ENCODE measurements around the gene MSH2.
"Not testable (repeated sequence)": the region's sequence is repeated elsewhere in the genome, so short reads cannot be mapped to it uniquely, and the experiment has no call there.

Gene MSH2

GRCh38 chr2:47402805-47403608 lies at the start of gene MSH2:
Gene MSH2 (plus strand): TSS chr2:47403156. CDS start chr2:47403192, 36 bp downstream.
- peaks cover 13% of the 10 kb centered on the region for H3K4me1 ChIP-seq (ENCODE audit: control insufficient read depth, insufficient read depth, low read length)
- H3K9ac ChIP-seq (ENCODE audit: low read length in 2 of 2), result peak within 1 kb of the TSS; percentile 57 to 64
- peak within 1 kb of the TSS; percentile 18 for H3K27ac ChIP-seq (ENCODE audit: low read length)
- H3K27me3 ChIP-seq (ENCODE audit: control insufficient read depth in 1 of 2, insufficient read depth in 2 of 2, low read length in 2 of 2), result no peaks in the 10 kb centered on the region
- H3K36me3 ChIP-seq (ENCODE audit: control insufficient read depth in 2 of 2, insufficient read depth in 2 of 2, low read length in 2 of 2), result no peaks in the 10 kb centered on the region
- H3K9me3 ChIP-seq (ENCODE audit: control insufficient read depth in 2 of 2, low read length in 2 of 2), result no peaks in the 10 kb centered on the region
- peak within 1 kb of the TSS; percentile 75 to 95 for H3K4me3 ChIP-seq (ENCODE audit: low read length in 2 of 2)

GRCh38 chr2:47354013-47354847 lies 48.7 kb upstream of the MSH2 start:
- Histone ChIP-seq H3K4me1 (ENCODE audit: control insufficient read depth, insufficient read depth, low read length) (peaks cover 10% of the 10 kb centered on the region), H3K4me3 (ENCODE audit: low read length in 2 of 2) (no peak overlapping the region), H3K27me3 (ENCODE audit: control insufficient read depth in 1 of 2, insufficient read depth in 2 of 2, low read length in 2 of 2) (no peaks in the 10 kb centered on the region), H3K9ac (ENCODE audit: low read length in 2 of 2) (no peak overlapping the region), H3K27ac (ENCODE audit: low read length) (no peak overlapping the region), H3K9me3 (ENCODE audit: control insufficient read depth in 2 of 2, low read length in 2 of 2) (no peaks in the 10 kb centered on the region), H3K36me3 (ENCODE audit: control insufficient read depth in 2 of 2, insufficient read depth in 2 of 2, low read length in 2 of 2) (no peaks in the 10 kb centered on the region)

GRCh38 chr2:47354848-47355204 lies 48.1 kb upstream of the MSH2 start:
- no peaks in the 10 kb centered on the region for H3K9me3 ChIP-seq (ENCODE audit: control insufficient read depth in 2 of 2, low read length in 2 of 2)
- peaks cover 10% of the 10 kb centered on the region for H3K4me1 ChIP-seq (ENCODE audit: control insufficient read depth, insufficient read depth, low read length)
- H3K9ac ChIP-seq (ENCODE audit: low read length in 2 of 2), result no peak overlapping the region
- H3K4me3 ChIP-seq (ENCODE audit: low read length in 2 of 2), result no peak overlapping the region
- H3K27me3 ChIP-seq (ENCODE audit: control insufficient read depth in 1 of 2, insufficient read depth in 2 of 2, low read length in 2 of 2), result no peaks in the 10 kb centered on the region
- no peak overlapping the region for H3K27ac ChIP-seq (ENCODE audit: low read length)
- H3K36me3 ChIP-seq (ENCODE audit: control insufficient read depth in 2 of 2, insufficient read depth in 2 of 2, low read length in 2 of 2), result no peaks in the 10 kb centered on the region

GRCh38 chr2:47357483-47357882 lies 45.5 kb upstream of the MSH2 start:
- H3K4me3 ChIP-seq (ENCODE audit: low read length in 2 of 2), result peak overlapping the region; percentile 17 to 50
- peaks cover 9% of the 10 kb centered on the region for H3K4me1 ChIP-seq (ENCODE audit: control insufficient read depth, insufficient read depth, low read length)
- no peaks in the 10 kb centered on the region for H3K27me3 ChIP-seq (ENCODE audit: control insufficient read depth in 1 of 2, insufficient read depth in 2 of 2, low read length in 2 of 2)
- no peaks in the 10 kb centered on the region for H3K36me3 ChIP-seq (ENCODE audit: control insufficient read depth in 2 of 2, insufficient read depth in 2 of 2, low read length in 2 of 2)
- peak overlapping the region in 1 of 2 donors; percentile 10 for H3K9ac ChIP-seq (ENCODE audit: low read length in 2 of 2)
- no peaks in the 10 kb centered on the region for H3K9me3 ChIP-seq (ENCODE audit: control insufficient read depth in 2 of 2, low read length in 2 of 2)
- peak overlapping the region; percentile 42 for H3K27ac ChIP-seq (ENCODE audit: low read length)

GRCh38 chr2:47359375-47359868 lies 43.5 kb upstream of the MSH2 start:
- no peak overlapping the region for H3K4me3 ChIP-seq (ENCODE audit: low read length in 2 of 2)
- no peaks in the 10 kb centered on the region for H3K9me3 ChIP-seq (ENCODE audit: control insufficient read depth in 2 of 2, low read length in 2 of 2)
- no peak overlapping the region for H3K27ac ChIP-seq (ENCODE audit: low read length)
- no peak overlapping the region for H3K9ac ChIP-seq (ENCODE audit: low read length in 2 of 2)
- H3K4me1 ChIP-seq (ENCODE audit: control insufficient read depth, insufficient read depth, low read length), result peaks cover 9% of the 10 kb centered on the region
- no peaks in the 10 kb centered on the region for H3K36me3 ChIP-seq (ENCODE audit: control insufficient read depth in 2 of 2, insufficient read depth in 2 of 2, low read length in 2 of 2)
- H3K27me3 ChIP-seq (ENCODE audit: control insufficient read depth in 1 of 2, insufficient read depth in 2 of 2, low read length in 2 of 2), result no peaks in the 10 kb centered on the region

- H3K27me3 ChIP-seq (ENCODE audit: control insufficient read depth in 1 of 2, insufficient read depth in 2 of 2, low read length in 2 of 2), result no peaks in the 10 kb centered on the region
Measured at GRCh38 chr2:47360283-47360682, 42.7 kb upstream of the MSH2 start.

GRCh38 chr2:47360927-47361326 lies 42.0 kb upstream of the MSH2 start:
- H3K9ac ChIP-seq (ENCODE audit: low read length in 2 of 2), result no peak overlapping the region

More at GRCh38 chr2:47360283-47360682, 42.7 kb upstream of the MSH2 start:
- Histone ChIP-seq H3K4me1 (ENCODE audit: control insufficient read depth, insufficient read depth, low read length) (peaks cover 9% of the 10 kb centered on the region), H3K9me3 (ENCODE audit: control insufficient read depth in 2 of 2, low read length in 2 of 2) (no peaks in the 10 kb centered on the region), H3K27ac (ENCODE audit: low read length) (no peak overlapping the region), H3K36me3 (ENCODE audit: control insufficient read depth in 2 of 2, insufficient read depth in 2 of 2, low read length in 2 of 2) (no peaks in the 10 kb centered on the region), H3K9ac (ENCODE audit: low read length in 2 of 2) (no peak overlapping the region), H3K4me3 (ENCODE audit: low read length in 2 of 2) (no peak overlapping the region)

GRCh38 chr2:47361505-47362229 lies 41.3 kb upstream of the MSH2 start:
- not testable (repeated sequence) for H3K4me1 ChIP-seq (ENCODE audit: control insufficient read depth, insufficient read depth, low read length); H3K27ac ChIP-seq (ENCODE audit: low read length); H3K36me3 ChIP-seq (ENCODE audit: control insufficient read depth in 2 of 2, insufficient read depth in 2 of 2, low read length in 2 of 2); H3K9ac ChIP-seq (ENCODE audit: low read length in 2 of 2); H3K27me3 ChIP-seq (ENCODE audit: control insufficient read depth in 1 of 2, insufficient read depth in 2 of 2, low read length in 2 of 2); H3K9me3 ChIP-seq (ENCODE audit: control insufficient read depth in 2 of 2, low read length in 2 of 2); H3K4me3 ChIP-seq (ENCODE audit: low read length in 2 of 2)

More at GRCh38 chr2:47360927-47361326, 42.0 kb upstream of the MSH2 start:
- H3K4me1 ChIP-seq (ENCODE audit: control insufficient read depth, insufficient read depth, low read length), result peaks cover 9% of the 10 kb centered on the region
- H3K27me3 ChIP-seq (ENCODE audit: control insufficient read depth in 1 of 2, insufficient read depth in 2 of 2, low read length in 2 of 2), result no peaks in the 10 kb centered on the region
- H3K27ac ChIP-seq (ENCODE audit: low read length), result no peak overlapping the region
- no peaks in the 10 kb centered on the region for H3K36me3 ChIP-seq (ENCODE audit: control insufficient read depth in 2 of 2, insufficient read depth in 2 of 2, low read length in 2 of 2)
- H3K4me3 ChIP-seq (ENCODE audit: low read length in 2 of 2), result no peak overlapping the region
- no peaks in the 10 kb centered on the region for H3K9me3 ChIP-seq (ENCODE audit: control insufficient read depth in 2 of 2, low read length in 2 of 2)

GRCh38 chr2:47373747-47374146 lies 29.2 kb upstream of the MSH2 start:
- no peaks in the 10 kb centered on the region for H3K36me3 ChIP-seq (ENCODE audit: control insufficient read depth in 2 of 2, insufficient read depth in 2 of 2, low read length in 2 of 2)
- no peaks in the 10 kb centered on the region for H3K9me3 ChIP-seq (ENCODE audit: control insufficient read depth in 2 of 2, low read length in 2 of 2)
- peaks cover 5 to 12% of the 10 kb centered on the region in 2 donors for H3K27me3 ChIP-seq (ENCODE audit: control insufficient read depth in 1 of 2, insufficient read depth in 2 of 2, low read length in 2 of 2)
- no peak overlapping the region for H3K9ac ChIP-seq (ENCODE audit: low read length in 2 of 2)
- H3K4me3 ChIP-seq (ENCODE audit: low read length in 2 of 2), result no peak overlapping the region
- H3K27ac ChIP-seq (ENCODE audit: low read length), result no peak overlapping the region
- peaks cover 10% of the 10 kb centered on the region for H3K4me1 ChIP-seq (ENCODE audit: control insufficient read depth, insufficient read depth, low read length)

GRCh38 chr2:47375307-47375706 lies 27.6 kb upstream of the MSH2 start:
- H3K27me3 ChIP-seq (ENCODE audit: control insufficient read depth in 1 of 2, insufficient read depth in 2 of 2, low read length in 2 of 2), result no peaks in the 10 kb centered on the region
- no peak overlapping the region for H3K9ac ChIP-seq (ENCODE audit: low read length in 2 of 2)
- no peak overlapping the region for H3K27ac ChIP-seq (ENCODE audit: low read length)
- H3K36me3 ChIP-seq (ENCODE audit: control insufficient read depth in 2 of 2, insufficient read depth in 2 of 2, low read length in 2 of 2), result no peaks in the 10 kb centered on the region
- H3K4me3 ChIP-seq (ENCODE audit: low read length in 2 of 2), result no peak overlapping the region
- H3K4me1 ChIP-seq (ENCODE audit: control insufficient read depth, insufficient read depth, low read length), result no peaks in the 10 kb centered on the region
- H3K9me3 ChIP-seq (ENCODE audit: control insufficient read depth in 2 of 2, low read length in 2 of 2), result no peaks in the 10 kb centered on the region

Measured in stomach smooth muscle (tissue), 2 donors.